NCI-H526 treated with DMSO at 0.1 percent for 48 hours (cell line): ENCODE results near the gene SETDB1.

Experiments
- DNase-seq: peaks from one replicate; lab custom pipeline; 2025; lab: John Stamatoyannopoulos, UW

The SETDB1 gene

GRCh38 chr1:150931773-150932172, 5.6 kb downstream of the SETDB1 start:
- no peak for DNase-seq

GRCh38 chr1:150944856-150945255, 18.7 kb downstream of the SETDB1 start:
- no peak for DNase-seq

- no peak for DNase-seq
Measured at GRCh38 chr1:150954708-150955107, 28.5 kb downstream of the SETDB1 start.

GRCh38 chr1:150955280-150955679, 29.1 kb downstream of the SETDB1 start:
- DNase-seq = no peak

GRCh38 chr1:150957666-150958065, 31.5 kb downstream of the SETDB1 start:
- DNase-seq = no peak

GRCh38 chr1:150960646-150961045, 34.5 kb downstream of the SETDB1 start:
- DNase-seq = no peak

GRCh38 chr1:150961756-150962155, 35.6 kb downstream of the SETDB1 start:
- DNase-seq = no peak

GRCh38 chr1:150963321-150964163, 37.4 kb downstream of the SETDB1 start:
- no peak for DNase-seq

GRCh38 chr1:150964164-150964489, 38.0 kb downstream of the SETDB1 start:
- no peak for DNase-seq

GRCh38 chr1:150965605-150966004, 39.4 kb downstream of the SETDB1 start:
- DNase-seq = no peak

- no peak for DNase-seq
Measured at GRCh38 chr1:150966011-150966410, 39.8 kb downstream of the SETDB1 start.

- DNase-seq = no peak
Measured at GRCh38 chr1:150967936-150968335, 41.8 kb downstream of the SETDB1 start.

GRCh38 chr1:150968491-150968890, 42.3 kb downstream of the SETDB1 start:
- DNase-seq = no peak

GRCh38 chr1:150969626-150970025, 43.5 kb downstream of the SETDB1 start:
- DNase-seq = no peak

GRCh38 chr1:150970808-150971582, 44.8 kb downstream of the SETDB1 start:
- no peak for DNase-seq

GRCh38 chr1:150971583-150972416, 45.6 kb downstream of the SETDB1 start:
- no peak for DNase-seq

GRCh38 chr1:150972417-150972940, 46.3 kb downstream of the SETDB1 start:
- DNase-seq = no peak

- DNase-seq = no peak
Measured at GRCh38 chr1:150973258-150973835, 47.2 kb downstream of the SETDB1 start.

- peak; percentile 64 for DNase-seq
Measured at GRCh38 chr1:150973836-150974579, 47.8 kb downstream of the SETDB1 start.

- peak; percentile 83 for DNase-seq
Measured at GRCh38 chr1:150974580-150975478, 48.7 kb downstream of the SETDB1 start, which contains the start of gene CERS2. CERS2 (minus strand) TSS chr1:150974835; CDS start chr1:150969090, 5,745 bp downstream.
